RWPE2 (cell line): ENCODE data around the gene PSMG3.

Experiments used
- ATAC-seq: fragments of 200-7000 bp; cut with Tn5 transposase; 3 replicates; pipeline ENCODE4 v1.9.1; 2021; ENCODE audit warnings: low read depth
- DNase-seq: peaks from one replicate; pipeline ENCODE4 v3.0.0-alpha.2; 2020; ENCODE audit warnings: low spot score
- H3K27ac ChIP-seq: fragments of 450-650 bp; 2 replicates; pipeline ENCODE4 v1.5.1; 2017; ENCODE audit warnings: mild to moderate bottlenecking; ENCODE audit not compliant: poor library complexity, severe bottlenecking
- H3K27me3 ChIP-seq: fragments of 250-450 bp; sonication (Bioruptor Pico); 2 replicates; pipeline ENCODE4 v1.5.1; 2021; ENCODE audit warnings: mild to moderate bottlenecking, moderate library complexity; ENCODE audit not compliant: insufficient read depth, poor library complexity, severe bottlenecking
- H3K36me3 ChIP-seq: fragments of 250-450 bp; sonication (Bioruptor Pico); 2 replicates; pipeline ENCODE4 v1.5.1; 2020; ENCODE audit warnings: low read depth, mild to moderate bottlenecking, moderate library complexity
- H3K4me1 ChIP-seq: fragments of 250-450 bp; sonication (Bioruptor Pico); 2 replicates; pipeline ENCODE4 v1.5.1; 2021; ENCODE audit warnings: mild to moderate bottlenecking, moderate library complexity; ENCODE audit not compliant: insufficient read depth, poor library complexity, severe bottlenecking
- H3K4me3 ChIP-seq: fragments of 250-450 bp; sonication (Bioruptor Pico); 2 replicates; pipeline ENCODE4 v1.5.1; 2021; ENCODE audit warnings: mild to moderate bottlenecking, moderate library complexity; ENCODE audit not compliant: severe bottlenecking
- H3K9me3 ChIP-seq: fragments of 250-450 bp; sonication (Bioruptor Pico); 2 replicates; pipeline ENCODE4 v1.5.1; 2021; ENCODE audit warnings: mild to moderate bottlenecking, moderate library complexity; ENCODE audit not compliant: severe bottlenecking
- TF ChIP-seq, protein P1 (sequence below): fragments of 450-650 bp; IDR thresholded peaks from one replicate; pipeline ENCODE4 v1.5.1; 2017; ENCODE audit warnings: mild to moderate bottlenecking, moderate library complexity; ENCODE audit not compliant: poor library complexity, severe bottlenecking

Gene PSMG3

DNA sequence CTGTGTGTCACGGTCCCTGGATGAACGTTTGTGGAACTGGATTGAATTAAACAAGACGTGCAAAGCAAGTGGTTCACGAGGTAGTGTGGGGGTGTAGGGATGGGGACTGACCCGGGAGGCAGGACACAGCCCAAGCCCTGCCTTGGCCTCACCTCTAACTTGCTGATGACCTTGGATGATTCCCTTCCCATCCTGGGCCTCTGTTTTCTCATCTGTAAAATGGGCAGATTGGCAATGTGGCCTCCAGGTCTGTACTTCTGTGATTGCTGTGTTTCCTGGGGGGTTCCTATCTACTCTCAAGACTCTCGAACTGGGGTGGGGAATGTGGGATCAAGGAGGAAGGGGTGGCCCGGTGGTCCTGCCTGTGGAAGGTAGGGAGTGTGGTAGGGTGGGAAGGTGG lies 6.0 kb upstream of the PSMG3 start:
- TF ChIP-seq, protein P1, sequence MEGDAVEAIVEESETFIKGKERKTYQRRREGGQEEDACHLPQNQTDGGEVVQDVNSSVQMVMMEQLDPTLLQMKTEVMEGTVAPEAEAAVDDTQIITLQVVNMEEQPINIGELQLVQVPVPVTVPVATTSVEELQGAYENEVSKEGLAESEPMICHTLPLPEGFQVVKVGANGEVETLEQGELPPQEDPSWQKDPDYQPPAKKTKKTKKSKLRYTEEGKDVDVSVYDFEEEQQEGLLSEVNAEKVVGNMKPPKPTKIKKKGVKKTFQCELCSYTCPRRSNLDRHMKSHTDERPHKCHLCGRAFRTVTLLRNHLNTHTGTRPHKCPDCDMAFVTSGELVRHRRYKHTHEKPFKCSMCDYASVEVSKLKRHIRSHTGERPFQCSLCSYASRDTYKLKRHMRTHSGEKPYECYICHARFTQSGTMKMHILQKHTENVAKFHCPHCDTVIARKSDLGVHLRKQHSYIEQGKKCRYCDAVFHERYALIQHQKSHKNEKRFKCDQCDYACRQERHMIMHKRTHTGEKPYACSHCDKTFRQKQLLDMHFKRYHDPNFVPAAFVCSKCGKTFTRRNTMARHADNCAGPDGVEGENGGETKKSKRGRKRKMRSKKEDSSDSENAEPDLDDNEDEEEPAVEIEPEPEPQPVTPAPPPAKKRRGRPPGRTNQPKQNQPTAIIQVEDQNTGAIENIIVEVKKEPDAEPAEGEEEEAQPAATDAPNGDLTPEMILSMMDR, result no peak
- ATAC-seq (no peak), DNase-seq (no peak)
- Histone ChIP-seq H3K4me3 (no peak overlapping the region), H3K4me1 (peaks cover 8% of the 10 kb centered on the region), H3K27me3 (no peaks in the 10 kb centered on the region), H3K27ac (no peak overlapping the region), H3K36me3 (no peaks in the 10 kb centered on the region), H3K9me3 (no peaks in the 10 kb centered on the region)

GRCh38 chr7:1572111-1572822 lies 2.4 kb upstream of the PSMG3 start:
- DNase-seq (no peak), ATAC-seq (no peak)
- H3K9me3 ChIP-seq, result no peaks in the 10 kb centered on the region
- TF ChIP-seq, protein P1, result no peak
- no peaks in the 10 kb centered on the region for H3K27me3 ChIP-seq
- H3K36me3 ChIP-seq, result peaks cover 16% of the 10 kb centered on the region
- H3K4me3 ChIP-seq, result no peak overlapping the region
- peak overlapping the region; percentile 78 for H3K27ac ChIP-seq
- H3K4me1 ChIP-seq, result peaks cover 26% of the 10 kb centered on the region

DNA sequence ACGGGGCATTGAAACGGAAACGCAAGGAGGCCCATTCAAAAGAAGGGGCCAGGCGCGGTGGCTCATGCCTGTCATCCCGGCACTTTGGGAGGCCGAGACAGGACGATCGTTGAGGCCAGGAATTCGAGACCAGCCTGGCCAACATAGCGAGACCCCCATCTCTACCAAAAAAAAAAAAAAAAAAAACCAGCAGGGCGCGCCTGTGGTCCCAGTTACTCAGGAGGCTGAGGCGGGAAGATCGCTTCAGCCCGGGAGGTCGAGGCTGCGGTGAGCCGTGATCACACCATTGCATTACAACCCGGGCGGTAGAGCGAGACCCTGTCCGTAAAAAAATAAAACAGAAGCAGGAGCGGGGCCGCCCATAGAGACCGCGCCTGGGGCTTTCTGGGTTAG lies 396 bp downstream of the PSMG3 start:
- H3K36me3 ChIP-seq, result peaks cover 23% of the 10 kb centered on the region
- peak overlapping the region; percentile 78 for H3K27ac ChIP-seq
- ATAC-seq (no peak), DNase-seq (no peak)
- TF ChIP-seq, protein P1, result no peak
- H3K4me3 ChIP-seq, result peak overlapping the region; percentile 79
- H3K9me3 ChIP-seq, result no peaks in the 10 kb centered on the region
- no peaks in the 10 kb centered on the region for H3K27me3 ChIP-seq
- peaks cover 33% of the 10 kb centered on the region for H3K4me1 ChIP-seq

DNA sequence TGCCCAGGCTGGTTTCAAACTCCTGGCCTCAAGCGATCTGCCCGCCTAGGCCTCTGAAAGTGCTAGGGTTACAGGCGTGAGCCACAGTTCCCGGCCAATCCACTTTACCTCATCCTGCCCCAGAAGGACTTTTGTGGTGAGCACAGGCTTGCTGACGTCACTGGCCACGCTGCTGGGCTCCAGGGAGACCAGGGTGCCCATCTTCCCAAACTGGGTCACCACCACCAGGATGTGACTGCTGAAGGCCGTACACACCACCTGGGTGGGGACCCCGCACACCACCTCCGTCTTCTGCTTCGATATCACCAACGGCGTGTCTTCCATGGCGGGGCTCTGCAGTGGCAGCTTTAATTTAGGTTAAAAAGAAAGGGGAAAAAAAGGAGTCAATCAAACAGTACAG lies 816 bp downstream of the PSMG3 start:
- ATAC-seq (no peak), DNase-seq (peak; percentile 63)
- peaks cover 35% of the 10 kb centered on the region for H3K4me1 ChIP-seq
- peak overlapping the region; percentile 79 for H3K4me3 ChIP-seq
- peaks cover 23% of the 10 kb centered on the region for H3K36me3 ChIP-seq
- TF ChIP-seq, protein P1, result no peak
- no peaks in the 10 kb centered on the region for H3K27me3 ChIP-seq
- H3K27ac ChIP-seq, result peak overlapping the region; percentile 78
- no peaks in the 10 kb centered on the region for H3K9me3 ChIP-seq

DNA sequence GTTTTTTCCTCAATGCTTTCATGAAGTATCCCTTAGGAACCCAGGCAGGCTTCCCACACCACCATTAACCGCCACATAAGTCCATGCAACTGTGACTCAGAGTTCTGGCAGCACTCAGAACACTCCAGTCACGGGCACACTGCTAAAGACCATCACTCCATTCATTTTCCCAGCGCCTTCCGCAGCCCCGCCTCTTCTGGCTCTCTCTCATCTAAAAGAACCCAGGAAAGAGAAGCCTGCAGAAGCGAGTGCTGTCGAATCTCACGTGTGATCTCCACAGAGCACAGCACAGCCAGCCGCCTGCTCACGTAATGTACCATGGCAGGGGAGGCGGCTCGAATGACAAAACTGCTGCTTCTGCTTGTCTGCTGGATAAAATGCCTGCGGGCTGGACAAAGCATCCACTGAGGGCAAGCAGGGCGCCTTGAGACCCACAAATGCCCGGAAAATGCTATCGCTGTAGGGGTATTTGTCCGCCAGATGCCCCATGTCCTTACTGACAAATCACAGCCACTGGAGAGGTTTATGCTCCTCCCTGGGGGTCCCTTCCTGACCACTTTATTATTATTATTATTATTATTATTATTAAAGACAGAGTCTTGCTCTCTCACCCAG lies 1.8 kb downstream of the PSMG3 start:
- no peak for ATAC-seq
- Histone ChIP-seq H3K4me3 (no peak overlapping the region), H3K4me1 (peaks cover 35% of the 10 kb centered on the region), H3K9me3 (no peaks in the 10 kb centered on the region), H3K27ac (peak overlapping the region; percentile 78), H3K27me3 (no peaks in the 10 kb centered on the region), H3K36me3 (peaks cover 23% of the 10 kb centered on the region)
- TF ChIP-seq, protein P1, result no peak
- no peak for DNase-seq
